ENCODE measurements around the gene SERINC3. TPM values are rescaled to one million over a fixed set of nuclear protein-coding genes. Genes with fewer than 3 reads are reported as not detected.

SERINC3 gene
- total RNA-seq, 1 experiment from 2014 or later: 41.3 TPM

DNA sequence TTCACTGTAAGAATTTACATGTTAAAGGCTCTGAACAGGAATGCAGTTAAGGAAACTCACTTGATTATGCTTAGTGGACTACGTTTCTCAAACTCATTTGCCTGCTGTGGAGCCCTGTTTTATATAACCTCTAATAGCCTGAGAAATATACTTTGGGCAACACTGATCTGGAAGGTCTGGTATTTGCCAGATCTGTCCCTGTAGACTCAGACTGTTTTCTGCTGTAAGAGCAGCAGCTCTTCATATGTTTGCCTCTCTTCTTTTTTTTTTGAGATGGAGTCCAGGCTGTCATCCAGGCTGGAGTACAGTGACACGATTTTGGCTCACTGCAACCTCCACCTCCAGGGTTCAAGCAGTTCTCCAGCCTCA lies 36.1 kb downstream of the SERINC3 start:
- no peaks in the 10 kb centered on the region for H3K9me3 Mint-ChIP-seq
- no peak for DNase-seq (ENCODE audit: low spot score)
- no peaks in the 10 kb centered on the region for H3K4me1 Mint-ChIP-seq
- CTCF ChIA-PET: no interaction called here
- TF ChIP-seq TCF7 (CRISPR knock-in tag; IDR thresholded peaks at IDR 0.05; ENCODE audit: low read depth): no peak
- no peak for TF ChIP-seq ZNF219 (CRISPR knock-in tag; IDR thresholded peaks at IDR 0.05; ENCODE audit: borderline replicate concordance)
- TF ChIP-seq IRF1 (CRISPR knock-in tag; IDR thresholded peaks at IDR 0.05): no peak
- no peak for TF ChIP-seq ZNF416 (CRISPR knock-in tag; IDR thresholded peaks at IDR 0.05)
- TF ChIP-seq, protein P1, sequence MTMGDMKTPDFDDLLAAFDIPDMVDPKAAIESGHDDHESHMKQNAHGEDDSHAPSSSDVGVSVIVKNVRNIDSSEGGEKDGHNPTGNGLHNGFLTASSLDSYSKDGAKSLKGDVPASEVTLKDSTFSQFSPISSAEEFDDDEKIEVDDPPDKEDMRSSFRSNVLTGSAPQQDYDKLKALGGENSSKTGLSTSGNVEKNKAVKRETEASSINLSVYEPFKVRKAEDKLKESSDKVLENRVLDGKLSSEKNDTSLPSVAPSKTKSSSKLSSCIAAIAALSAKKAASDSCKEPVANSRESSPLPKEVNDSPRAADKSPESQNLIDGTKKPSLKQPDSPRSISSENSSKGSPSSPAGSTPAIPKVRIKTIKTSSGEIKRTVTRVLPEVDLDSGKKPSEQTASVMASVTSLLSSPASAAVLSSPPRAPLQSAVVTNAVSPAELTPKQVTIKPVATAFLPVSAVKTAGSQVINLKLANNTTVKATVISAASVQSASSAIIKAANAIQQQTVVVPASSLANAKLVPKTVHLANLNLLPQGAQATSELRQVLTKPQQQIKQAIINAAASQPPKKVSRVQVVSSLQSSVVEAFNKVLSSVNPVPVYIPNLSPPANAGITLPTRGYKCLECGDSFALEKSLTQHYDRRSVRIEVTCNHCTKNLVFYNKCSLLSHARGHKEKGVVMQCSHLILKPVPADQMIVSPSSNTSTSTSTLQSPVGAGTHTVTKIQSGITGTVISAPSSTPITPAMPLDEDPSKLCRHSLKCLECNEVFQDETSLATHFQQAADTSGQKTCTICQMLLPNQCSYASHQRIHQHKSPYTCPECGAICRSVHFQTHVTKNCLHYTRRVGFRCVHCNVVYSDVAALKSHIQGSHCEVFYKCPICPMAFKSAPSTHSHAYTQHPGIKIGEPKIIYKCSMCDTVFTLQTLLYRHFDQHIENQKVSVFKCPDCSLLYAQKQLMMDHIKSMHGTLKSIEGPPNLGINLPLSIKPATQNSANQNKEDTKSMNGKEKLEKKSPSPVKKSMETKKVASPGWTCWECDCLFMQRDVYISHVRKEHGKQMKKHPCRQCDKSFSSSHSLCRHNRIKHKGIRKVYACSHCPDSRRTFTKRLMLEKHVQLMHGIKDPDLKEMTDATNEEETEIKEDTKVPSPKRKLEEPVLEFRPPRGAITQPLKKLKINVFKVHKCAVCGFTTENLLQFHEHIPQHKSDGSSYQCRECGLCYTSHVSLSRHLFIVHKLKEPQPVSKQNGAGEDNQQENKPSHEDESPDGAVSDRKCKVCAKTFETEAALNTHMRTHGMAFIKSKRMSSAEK (CRISPR knock-in tag; IDR thresholded peaks at IDR 0.05; ENCODE audit: borderline replicate concordance): no peak
- no peak for TF ChIP-seq CBFB (CRISPR knock-in tag; IDR thresholded peaks at IDR 0.05; ENCODE audit: low read depth)
- TF ChIP-seq, protein P2, sequence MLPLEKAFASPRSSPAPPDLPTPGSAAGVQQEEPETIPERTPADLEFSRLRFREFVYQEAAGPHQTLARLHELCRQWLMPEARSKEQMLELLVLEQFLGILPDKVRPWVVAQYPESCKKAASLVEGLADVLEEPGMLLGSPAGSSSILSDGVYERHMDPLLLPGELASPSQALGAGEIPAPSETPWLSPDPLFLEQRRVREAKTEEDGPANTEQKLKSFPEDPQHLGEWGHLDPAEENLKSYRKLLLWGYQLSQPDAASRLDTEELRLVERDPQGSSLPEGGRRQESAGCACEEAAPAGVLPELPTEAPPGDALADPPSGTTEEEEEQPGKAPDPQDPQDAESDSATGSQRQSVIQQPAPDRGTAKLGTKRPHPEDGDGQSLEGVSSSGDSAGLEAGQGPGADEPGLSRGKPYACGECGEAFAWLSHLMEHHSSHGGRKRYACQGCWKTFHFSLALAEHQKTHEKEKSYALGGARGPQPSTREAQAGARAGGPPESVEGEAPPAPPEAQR (CRISPR knock-in tag; IDR thresholded peaks at IDR 0.05): no peak
- no peak for TF ChIP-seq PRRX2 (CRISPR knock-in tag; IDR thresholded peaks at IDR 0.05)
- no peak for TF ChIP-seq ERG (CRISPR knock-in tag; IDR thresholded peaks at IDR 0.05)
- TF ChIP-seq, protein P3, sequence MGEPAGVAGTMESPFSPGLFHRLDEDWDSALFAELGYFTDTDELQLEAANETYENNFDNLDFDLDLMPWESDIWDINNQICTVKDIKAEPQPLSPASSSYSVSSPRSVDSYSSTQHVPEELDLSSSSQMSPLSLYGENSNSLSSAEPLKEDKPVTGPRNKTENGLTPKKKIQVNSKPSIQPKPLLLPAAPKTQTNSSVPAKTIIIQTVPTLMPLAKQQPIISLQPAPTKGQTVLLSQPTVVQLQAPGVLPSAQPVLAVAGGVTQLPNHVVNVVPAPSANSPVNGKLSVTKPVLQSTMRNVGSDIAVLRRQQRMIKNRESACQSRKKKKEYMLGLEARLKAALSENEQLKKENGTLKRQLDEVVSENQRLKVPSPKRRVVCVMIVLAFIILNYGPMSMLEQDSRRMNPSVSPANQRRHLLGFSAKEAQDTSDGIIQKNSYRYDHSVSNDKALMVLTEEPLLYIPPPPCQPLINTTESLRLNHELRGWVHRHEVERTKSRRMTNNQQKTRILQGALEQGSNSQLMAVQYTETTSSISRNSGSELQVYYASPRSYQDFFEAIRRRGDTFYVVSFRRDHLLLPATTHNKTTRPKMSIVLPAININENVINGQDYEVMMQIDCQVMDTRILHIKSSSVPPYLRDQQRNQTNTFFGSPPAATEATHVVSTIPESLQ (CRISPR knock-in tag; IDR thresholded peaks at IDR 0.05): no peak
- TF ChIP-seq ZBTB21 (CRISPR knock-in tag; IDR thresholded peaks at IDR 0.05; ENCODE audit: borderline replicate concordance): no peak
- H3K27ac Mint-ChIP-seq: no peak overlapping the region
- peaks cover 31% of the 10 kb centered on the region for H3K36me3 Mint-ChIP-seq
- no peak for ATAC-seq
- POLR2A ChIA-PET: no interaction called here
- H3K27me3 Mint-ChIP-seq (ENCODE audit: low read depth): no peaks in the 10 kb centered on the region
- no peak overlapping the region for H3K4me3 Mint-ChIP-seq

DNA sequence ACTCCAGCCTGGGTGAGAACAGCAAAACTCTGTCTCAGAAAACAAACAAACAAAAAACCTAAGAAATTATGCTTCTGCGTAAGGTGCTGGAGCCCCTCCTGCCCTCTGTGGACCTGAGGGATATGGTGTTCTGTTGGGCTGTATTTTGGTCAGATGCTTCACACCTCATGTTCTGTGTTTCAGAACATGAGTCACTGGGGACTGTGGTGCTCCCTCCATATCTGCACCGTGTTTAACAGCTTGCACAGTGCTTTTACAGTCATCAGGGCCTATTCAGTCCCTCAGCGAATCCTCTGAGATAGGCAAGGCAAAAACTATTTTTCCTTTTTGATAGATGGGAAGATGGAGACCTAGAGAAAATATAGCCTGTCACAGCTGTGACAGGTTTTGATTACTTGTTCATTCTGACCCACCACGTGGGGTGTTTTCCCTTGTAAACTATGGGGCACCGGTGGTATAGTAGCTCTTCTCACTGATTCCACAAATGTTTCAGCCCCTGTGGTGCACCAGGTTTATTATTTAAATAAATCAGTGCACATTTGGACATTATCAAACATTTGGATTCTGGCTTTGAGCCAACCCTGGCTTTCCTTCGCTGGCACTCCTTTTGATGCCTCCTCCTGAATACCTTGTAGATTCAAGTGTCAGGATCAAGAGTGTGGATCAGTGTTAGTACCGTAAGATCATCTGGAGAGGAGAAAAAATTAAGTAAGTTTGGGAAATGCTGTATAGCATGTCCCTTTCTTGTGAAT lies 36.6 kb downstream of the SERINC3 start:
- no peak overlapping the region for H3K27ac Mint-ChIP-seq
- H3K36me3 Mint-ChIP-seq: peaks cover 29% of the 10 kb centered on the region
- DNase-seq (ENCODE audit: low spot score) (no peak), ATAC-seq (no peak)
- CTCF ChIA-PET: no interaction called here
- H3K4me1 Mint-ChIP-seq: no peaks in the 10 kb centered on the region
- no peaks in the 10 kb centered on the region for H3K9me3 Mint-ChIP-seq
- no peak overlapping the region for H3K4me3 Mint-ChIP-seq
- POLR2A ChIA-PET: no interaction called here
- H3K27me3 Mint-ChIP-seq (ENCODE audit: low read depth): no peaks in the 10 kb centered on the region
- TF ChIP-seq JAZF1 (CRISPR knock-in tag; IDR thresholded peaks at IDR 0.05) (no peak), ATF1 (CRISPR knock-in tag; IDR thresholded peaks at IDR 0.05) (no peak), TEAD1 (CRISPR knock-in tag; IDR thresholded peaks at IDR 0.05) (no peak), PRRX2 (CRISPR knock-in tag; IDR thresholded peaks at IDR 0.05) (no peak), CREB1 (CRISPR knock-in tag; IDR thresholded peaks at IDR 0.05) (no peak), USF2 (CRISPR knock-in tag; IDR thresholded peaks at IDR 0.05) (no peak), JUN (CRISPR knock-in tag; IDR thresholded peaks at IDR 0.05) (no peak), TCF7 (CRISPR knock-in tag; IDR thresholded peaks at IDR 0.05; ENCODE audit: low read depth) (no peak), CBFB (CRISPR knock-in tag; IDR thresholded peaks at IDR 0.05; ENCODE audit: low read depth) (no peak), NR2C2 (CRISPR knock-in tag; IDR thresholded peaks at IDR 0.05) (no peak)
- TF ChIP-seq, protein P4, sequence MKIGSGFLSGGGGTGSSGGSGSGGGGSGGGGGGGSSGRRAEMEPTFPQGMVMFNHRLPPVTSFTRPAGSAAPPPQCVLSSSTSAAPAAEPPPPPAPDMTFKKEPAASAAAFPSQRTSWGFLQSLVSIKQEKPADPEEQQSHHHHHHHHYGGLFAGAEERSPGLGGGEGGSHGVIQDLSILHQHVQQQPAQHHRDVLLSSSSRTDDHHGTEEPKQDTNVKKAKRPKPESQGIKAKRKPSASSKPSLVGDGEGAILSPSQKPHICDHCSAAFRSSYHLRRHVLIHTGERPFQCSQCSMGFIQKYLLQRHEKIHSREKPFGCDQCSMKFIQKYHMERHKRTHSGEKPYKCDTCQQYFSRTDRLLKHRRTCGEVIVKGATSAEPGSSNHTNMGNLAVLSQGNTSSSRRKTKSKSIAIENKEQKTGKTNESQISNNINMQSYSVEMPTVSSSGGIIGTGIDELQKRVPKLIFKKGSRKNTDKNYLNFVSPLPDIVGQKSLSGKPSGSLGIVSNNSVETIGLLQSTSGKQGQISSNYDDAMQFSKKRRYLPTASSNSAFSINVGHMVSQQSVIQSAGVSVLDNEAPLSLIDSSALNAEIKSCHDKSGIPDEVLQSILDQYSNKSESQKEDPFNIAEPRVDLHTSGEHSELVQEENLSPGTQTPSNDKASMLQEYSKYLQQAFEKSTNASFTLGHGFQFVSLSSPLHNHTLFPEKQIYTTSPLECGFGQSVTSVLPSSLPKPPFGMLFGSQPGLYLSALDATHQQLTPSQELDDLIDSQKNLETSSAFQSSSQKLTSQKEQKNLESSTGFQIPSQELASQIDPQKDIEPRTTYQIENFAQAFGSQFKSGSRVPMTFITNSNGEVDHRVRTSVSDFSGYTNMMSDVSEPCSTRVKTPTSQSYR (CRISPR knock-in tag; IDR thresholded peaks at IDR 0.05): no peak

Measured in WTC11 (cell line).